DMS153 treated with DMSO at 0.1 percent for 48 hours (cell line): ENCODE measurements around the gene MALRD1.

ENCODE experiments used
- DNase-seq: peaks from one replicate; lab custom pipeline; 2025; ENCODE audit not compliant: unreplicated experiment; lab: John Stamatoyannopoulos, UW

MALRD1 gene

DNA sequence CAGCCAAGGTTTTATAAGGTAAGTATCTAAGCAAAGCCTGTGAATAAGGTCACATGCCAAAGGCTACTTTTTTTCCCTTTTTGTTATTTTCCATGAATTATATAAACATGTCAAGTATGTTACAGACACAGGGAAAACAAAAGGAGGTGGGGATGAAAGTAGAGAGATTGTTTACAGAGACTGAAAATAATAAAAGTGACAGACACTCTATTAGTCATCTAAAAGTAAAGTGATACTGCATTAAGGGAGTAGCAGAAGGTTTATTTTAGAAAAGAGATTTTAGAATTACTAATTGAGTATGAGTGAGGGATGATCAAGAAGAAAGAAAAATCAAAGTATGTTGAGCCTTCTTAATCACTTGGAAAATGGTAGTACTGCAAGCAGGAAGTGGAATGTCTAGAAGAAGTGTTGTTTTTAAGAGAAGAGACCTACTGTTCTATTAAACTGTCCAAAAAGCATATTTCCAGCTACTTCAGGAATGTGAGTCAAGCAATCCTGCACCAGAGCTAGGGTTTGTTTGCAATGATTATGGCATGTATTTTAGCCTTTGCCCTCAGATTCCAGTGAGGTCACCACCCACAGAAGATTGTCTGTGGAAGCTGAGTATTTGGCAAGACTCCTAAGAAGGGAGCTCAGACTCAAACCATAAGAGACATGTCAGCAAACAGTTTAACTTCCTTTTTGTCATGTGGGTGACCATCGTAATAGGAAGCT, 589.7 kb downstream of the MALRD1 start:
- DNase-seq = no peak

DNA sequence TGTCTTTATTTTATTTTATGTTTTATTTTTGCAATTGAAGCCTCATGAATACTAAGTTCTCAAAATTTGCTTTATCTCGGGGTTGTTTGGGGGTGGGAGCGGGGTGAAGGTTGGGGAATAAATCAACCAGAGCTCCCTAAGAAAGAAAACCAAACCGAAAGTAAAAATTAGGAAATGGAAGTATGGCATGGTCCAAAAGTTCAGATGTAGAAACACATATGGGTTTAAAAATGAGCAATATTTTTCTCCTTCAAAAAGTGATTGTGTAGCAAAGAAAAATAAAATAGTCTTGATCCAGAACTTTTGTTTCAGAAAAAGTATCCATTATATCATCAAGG, 590.3 kb downstream of the MALRD1 start:
- no peak for DNase-seq

DNA sequence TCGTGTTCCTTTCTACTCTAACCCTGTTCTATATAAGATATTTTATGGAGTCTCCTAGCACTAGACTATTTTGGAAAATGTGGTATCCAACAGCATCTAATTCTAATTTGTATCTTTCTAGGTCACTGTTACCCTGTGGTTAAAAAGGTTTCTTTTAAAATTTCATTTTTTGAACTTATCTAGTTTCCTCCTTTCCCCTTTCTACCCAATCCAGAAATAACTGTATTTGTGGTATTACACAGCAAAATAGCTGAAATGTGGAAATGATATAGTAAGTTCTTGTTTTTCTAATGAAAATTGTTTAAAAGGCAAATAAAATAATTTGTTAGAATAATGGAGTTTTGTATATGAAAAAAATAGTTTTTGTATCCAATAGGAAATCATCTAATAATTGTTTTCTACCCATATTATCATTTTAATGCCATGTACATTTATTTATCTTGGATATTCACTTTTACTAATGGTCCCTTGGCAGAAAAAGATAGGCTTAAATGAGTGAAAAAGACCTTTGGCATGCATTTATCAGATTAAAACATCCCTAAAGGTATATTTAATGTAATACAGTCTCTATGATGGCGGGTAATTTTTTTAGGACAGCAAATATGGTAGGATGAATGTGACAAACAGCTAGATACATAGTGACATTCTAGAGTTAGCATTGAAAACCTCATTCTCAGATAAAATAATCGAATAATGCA, 592.1 kb downstream of the MALRD1 start:
- no peak for DNase-seq

DNA sequence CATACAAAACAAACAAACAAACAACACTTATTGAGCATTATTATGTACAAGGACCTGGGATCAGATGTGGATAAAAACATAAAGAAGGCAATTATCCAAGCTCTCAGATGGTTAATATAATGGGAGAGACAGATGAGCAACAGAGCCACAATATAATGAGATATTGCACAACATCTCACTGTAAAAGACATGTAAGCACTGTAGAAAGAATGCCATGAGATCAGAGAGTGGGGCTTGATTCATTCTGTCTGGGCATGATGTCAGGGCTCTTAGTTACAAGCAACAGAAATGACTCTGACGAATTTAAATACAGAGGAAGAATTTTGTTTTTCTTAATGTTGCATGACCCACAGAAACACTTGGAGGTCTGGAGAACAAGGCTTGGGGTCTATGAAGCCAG, 602.9 kb downstream of the MALRD1 start:
- no peak for DNase-seq

DNA sequence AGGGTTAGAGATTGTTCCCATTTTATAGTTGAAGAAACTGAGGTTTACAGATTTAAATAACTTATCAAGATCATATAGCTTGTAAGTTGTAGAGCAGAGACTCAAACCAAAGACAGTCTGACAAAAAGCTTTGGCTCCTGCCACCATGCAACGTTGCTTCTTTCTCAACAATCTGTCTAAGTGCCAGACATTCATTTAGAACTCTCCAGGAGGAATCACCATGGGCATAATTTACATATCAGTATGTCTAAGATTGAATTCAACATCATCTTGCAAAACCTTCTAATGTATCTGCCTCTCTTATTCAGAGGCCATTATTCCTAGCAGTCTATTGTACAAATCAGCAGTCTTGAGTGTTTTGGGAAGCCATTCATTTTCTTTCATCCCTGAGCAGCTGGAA, 604.1 kb downstream of the MALRD1 start:
- no peak for DNase-seq

DNA sequence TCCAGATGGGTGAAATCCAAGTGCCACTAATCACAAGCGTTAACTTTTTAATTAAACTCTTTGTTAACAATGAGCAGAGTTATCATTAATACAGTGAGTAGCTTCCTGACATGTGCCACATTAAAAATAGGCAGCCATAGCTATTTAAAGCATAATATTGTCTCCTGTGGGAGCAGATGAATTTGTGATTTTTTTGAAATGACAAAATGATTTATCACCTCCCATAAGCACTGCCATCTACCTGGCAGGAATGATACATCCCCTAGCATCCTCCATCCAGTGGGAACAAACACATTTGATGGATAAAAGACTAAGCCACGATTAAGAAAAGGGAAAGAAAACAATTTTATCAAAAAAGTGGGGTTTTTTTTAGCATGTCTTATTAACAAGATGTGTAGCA, 605.3 kb downstream of the MALRD1 start:
- no peak for DNase-seq

GRCh38 chr10:19654576-19654975, 606.0 kb downstream of the MALRD1 start:
- no peak for DNase-seq

GRCh38 chr10:19656420-19657042, 607.9 kb downstream of the MALRD1 start:
- DNase-seq = no peak

DNA sequence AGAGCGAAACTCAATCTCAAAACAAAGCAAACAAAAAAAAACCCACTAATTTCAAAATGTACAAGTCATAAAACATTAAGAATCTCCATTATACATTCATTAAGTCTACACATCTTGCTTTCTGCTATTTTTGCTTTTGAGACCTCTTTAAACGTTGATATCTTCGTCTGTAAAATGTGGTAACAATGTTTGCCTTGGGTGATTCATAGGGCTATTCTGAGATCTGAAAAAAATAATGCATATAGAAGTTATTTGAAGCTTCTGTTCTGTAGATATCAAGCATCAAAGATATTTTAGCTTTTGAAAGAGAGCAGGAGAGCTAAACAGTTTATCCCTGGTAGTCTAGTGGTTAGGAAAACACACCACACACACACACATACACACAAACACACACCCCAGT, 609.5 kb downstream of the MALRD1 start:
- DNase-seq = no peak

DNA sequence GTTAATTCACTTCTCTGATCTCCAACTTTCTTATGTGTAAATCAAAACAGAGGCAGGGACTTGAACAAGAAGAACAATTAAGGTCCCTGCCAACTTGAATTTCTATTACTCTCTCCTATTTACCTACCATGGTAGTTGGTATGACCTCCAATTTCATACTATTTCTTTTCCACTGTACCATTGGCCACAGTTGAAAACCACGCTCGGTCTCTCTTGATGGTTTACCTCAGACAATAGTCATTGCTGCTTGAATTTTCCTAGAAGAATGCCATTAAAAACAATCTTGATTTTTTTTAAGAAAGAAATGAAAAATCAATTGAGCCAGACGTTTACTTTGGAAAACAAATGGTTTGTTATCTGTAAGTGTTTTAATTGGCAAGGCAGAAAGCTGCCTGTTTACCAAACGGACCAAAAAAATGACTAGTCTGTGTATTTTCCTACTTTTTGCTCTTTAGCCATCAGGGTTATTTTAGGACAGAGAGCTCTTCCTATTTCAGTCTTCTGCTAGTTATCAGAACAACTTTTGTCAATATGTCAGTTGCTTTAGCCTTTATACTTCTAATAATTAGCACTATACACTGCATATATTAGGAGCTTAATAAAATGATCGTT, 610.1 kb downstream of the MALRD1 start:
- DNase-seq = no peak

- no peak for DNase-seq
Observed at GRCh38 chr10:19659920-19660655, 611.5 kb downstream of the MALRD1 start.

- no peak for DNase-seq
Observed at GRCh38 chr10:19663344-19663743, 614.7 kb downstream of the MALRD1 start.

DNA sequence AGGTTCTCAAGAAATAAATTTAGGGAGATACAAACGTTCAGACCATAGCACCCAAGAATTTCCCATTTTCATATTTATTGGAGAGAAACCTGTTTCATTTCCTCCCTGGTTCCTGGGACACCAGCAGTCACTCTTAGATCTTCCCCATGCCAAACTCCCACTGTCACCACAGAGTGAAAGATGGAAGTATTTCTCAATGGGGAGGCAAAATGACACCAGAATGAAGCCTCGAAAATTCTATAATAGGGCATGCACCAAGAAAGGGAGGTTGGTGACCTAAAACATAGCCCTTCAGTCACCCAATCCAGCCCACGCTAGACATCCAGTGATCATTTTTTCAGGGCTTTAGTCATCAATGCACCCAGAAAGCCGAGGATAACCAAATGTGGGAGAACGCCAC, 619.5 kb downstream of the MALRD1 start:
- no peak for DNase-seq

DNA sequence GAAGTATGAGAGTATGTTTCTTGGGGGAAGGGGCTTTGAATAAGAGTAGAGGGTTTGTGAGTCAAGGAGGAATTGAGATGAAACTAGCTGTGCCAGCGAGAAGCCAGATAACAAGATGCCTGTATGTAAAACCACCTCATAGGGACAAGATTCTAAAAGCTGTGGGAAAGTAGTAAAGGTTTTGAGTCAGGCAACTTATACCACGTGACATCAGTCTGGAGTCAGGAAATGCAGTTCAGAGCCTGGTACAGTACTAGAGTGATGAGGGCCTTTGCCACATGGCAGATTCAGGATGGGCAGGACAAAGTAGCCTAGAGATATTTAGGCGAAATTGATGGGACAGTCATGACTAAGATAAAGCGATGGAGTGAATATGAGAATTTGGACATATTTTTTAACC, 627.5 kb downstream of the MALRD1 start:
- DNase-seq = no peak

GRCh38 chr10:19683356-19683755, 634.8 kb downstream of the MALRD1 start:
- DNase-seq = no peak

- DNase-seq = no peak
Observed at GRCh38 chr10:19683960-19684359, 635.4 kb downstream of the MALRD1 start.

GRCh38 chr10:19688344-19688743, 639.7 kb downstream of the MALRD1 start:
- DNase-seq = no peak

- DNase-seq = no peak
Observed at GRCh38 chr10:19689231-19689630, 640.6 kb downstream of the MALRD1 start.

DNA sequence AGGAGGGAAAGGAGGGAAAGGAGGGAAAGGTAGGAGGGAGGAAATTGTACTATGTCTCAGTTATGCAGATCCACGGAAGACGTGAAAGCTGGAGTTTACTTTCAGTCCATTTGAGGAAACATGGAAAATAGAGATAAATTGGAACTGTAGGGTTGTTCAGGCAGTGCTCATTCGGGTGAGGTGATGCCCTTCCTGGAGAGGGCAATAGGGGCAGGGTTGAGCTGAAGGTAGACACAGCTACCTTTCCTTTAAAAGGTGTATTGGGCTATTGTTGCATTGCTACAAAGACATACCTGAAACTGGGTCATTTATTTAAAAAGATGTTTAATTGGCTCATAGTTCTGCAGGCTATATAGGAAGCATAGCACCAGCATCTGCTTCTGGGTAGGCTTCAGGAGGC, 650.7 kb downstream of the MALRD1 start:
- DNase-seq = no peak

GRCh38 chr10:19701427-19702052, 652.9 kb downstream of the MALRD1 start:
- no peak for DNase-seq

- DNase-seq = no peak
Observed at GRCh38 chr10:19702215-19702614, 653.6 kb downstream of the MALRD1 start.
